HepG2 (cell line): ENCODE results near the gene KIAA0408. TPM values are rescaled to one million over a fixed set of nuclear protein-coding genes. Genes with fewer than 3 reads are reported as not detected.

Source experiments
- ATAC-seq: fragments of 200-7000 bp; cut with Tn5 transposase; 3 replicates; pipeline ENCODE4 v1.9.1; 2020; ENCODE audit warnings: mild to moderate bottlenecking, moderate library complexity
- BruUV-seq: library from RNA; stranded (reverse); fragments of 400-500 nt; replicated peaks from 2 replicates; lab custom pipeline; 2021; lab: Mats Ljungman, UMichigan
- CTCF ChIA-PET: fragments of 300-600 bp; formaldehyde crosslinking; extraction: SDS; loops from one replicate; lab custom pipeline; 2021; ENCODE audit warnings: low total read pairs, inconsistent platforms, low intra/inter-chr PET ratio; lab: Yijun Ruan, JAX
- POLR2A ChIA-PET: fragments of 350-600 bp; sonication (Branson Sonifier 250); formaldehyde crosslinking; loops from one replicate; lab custom pipeline; 2020; ENCODE audit warnings: antibody characterized with exemption, inconsistent platforms; lab: Yijun Ruan, JAX
- DNase-seq: peaks from one replicate; pipeline ENCODE4 v3.0.0-alpha.2; 2015; ENCODE audit warnings: low spot score
- FAIRE-seq: peaks from 3 replicates; lab custom pipeline; 2011; peaks lifted over from hg19 to GRCh38; lab: Jason Lieb, UNC
- H2AFZ ChIP-seq: one replicate; pipeline ENCODE4 v1.6.1; 2011; ENCODE audit warnings: low read length, inconsistent platforms
- H3K27ac ChIP-seq: fragments of 300-600 bp; 3 replicates; pipeline ENCODE4 v1.8.0; 2011; ENCODE audit warnings: mixed run types, mild to moderate bottlenecking, mixed read lengths, low read length, inconsistent platforms; ENCODE audit not compliant: insufficient read depth; ENCODE audit errors: extremely low read length
- H3K27me3 ChIP-seq, 2 experiments: fragments of 200-600 bp in 1 of 2; 2 replicates in 1 of 2; 3 replicates in 1 of 2; pipeline versions ENCODE4 v1.6.0 to v1.8.0; 2011; ENCODE audit warnings: low read length in 2 of 2, mild to moderate bottlenecking in 2 of 2, moderate library complexity in 2 of 2, inconsistent platforms in 1 of 2; ENCODE audit not compliant: insufficient read depth in 2 of 2, control insufficient read depth in 1 of 2
- H3K36me3 ChIP-seq, 2 experiments: fragments of 200-600 bp in 1 of 2; replicated peaks in 1 of 2; 2 replicates in 1 of 2; 3 replicates in 1 of 2; pipeline versions ENCODE4 v1.5.1 to v1.8.0; 2011; ENCODE audit warnings: low read length in 2 of 2, inconsistent platforms in 1 of 2; ENCODE audit not compliant: insufficient read depth in 2 of 2, control insufficient read depth in 1 of 2
- H3K4me1 ChIP-seq: 2 replicates; pipeline ENCODE4 v1.5.1; 2012; ENCODE audit warnings: low read length, inconsistent platforms; ENCODE audit not compliant: insufficient read depth
- H3K4me2 ChIP-seq: 2 replicates; pipeline ENCODE4 v1.6.0; 2011; ENCODE audit warnings: low read depth, low read length, inconsistent platforms
- H3K4me3 ChIP-seq, 3 experiments: fragments of 200-600 bp in 1 of 3; sonication (generic), shearing (Covaris generic) in 1 of 3; replicated peaks in 1 of 3; 2 replicates each; pipeline ENCODE4 v1.5.1; 2011 to 2016; ENCODE audit warnings: low read length in 3 of 3, inconsistent platforms in 2 of 3, low read depth in 2 of 3, mild to moderate bottlenecking in 2 of 3, control low read depth in 1 of 3, mixed read lengths in 1 of 3; ENCODE audit not compliant: insufficient read depth in 1 of 3
- H3K79me2 ChIP-seq: one replicate; pipeline ENCODE4 v1.6.1; 2011; ENCODE audit warnings: low read length, inconsistent platforms; ENCODE audit not compliant: insufficient read depth
- H3K9ac ChIP-seq: 2 replicates; pipeline ENCODE4 v1.6.0; 2011; ENCODE audit warnings: mild to moderate bottlenecking, low read depth, low read length, inconsistent platforms; ENCODE audit not compliant: insufficient read depth
- H3K9me3 ChIP-seq: 2 replicates; pipeline ENCODE4 v1.5.1; 2012; ENCODE audit warnings: mild to moderate bottlenecking, low read length
- H4K20me1 ChIP-seq: 2 replicates; pipeline ENCODE4 v1.6.0; 2011; ENCODE audit warnings: inconsistent platforms, mild to moderate bottlenecking, low read length, moderate library complexity; ENCODE audit not compliant: insufficient read depth
- ATF6 ChIP-seq: sonication (generic); formaldehyde crosslinking; conservative IDR thresholded peaks from 2 replicates; pipeline ENCODE4 v1.4.0; 2020; ENCODE audit warnings: missing genetic modification reagents
- GLI4 ChIP-seq: sonication (generic); formaldehyde crosslinking; IDR thresholded peaks from 2 replicates; pipeline ENCODE4 v1.5.1; 2020; ENCODE audit warnings: missing genetic modification reagents, mild to moderate bottlenecking, moderate library complexity, borderline replicate concordance
- NFIC ChIP-seq: IDR thresholded peaks from 2 replicates; pipeline ENCODE4 v1.6.1; 2012; ENCODE audit warnings: mild to moderate bottlenecking, low read length, inconsistent platforms
- PAWR ChIP-seq: sonication (generic); formaldehyde crosslinking; IDR thresholded peaks from 2 replicates; pipeline ENCODE4 v1.4.0; 2020; ENCODE audit warnings: missing genetic modification reagents, mild to moderate bottlenecking, borderline replicate concordance
- ZNF652 ChIP-seq: IDR thresholded peaks from 2 replicates; pipeline ENCODE4 v1.6.1; 2016; ENCODE audit warnings: low read depth, borderline replicate concordance
- ZNF816 ChIP-seq: sonication (generic); formaldehyde crosslinking; IDR thresholded peaks from 2 replicates; pipeline ENCODE4 v1.8.0; 2022; ENCODE audit warnings: missing genetic modification reagents, mild to moderate bottlenecking, borderline replicate concordance
- WGBS: methylation state at CpG from one replicate; pipeline ENCODE4 v1.1.6; 2017; ENCODE audit warnings: low lambda C conversion rate; 5-methylcytosine and 5-hydroxymethylcytosine counted together
- in situ Hi-C: cut with HindIII; loops from 2 replicates; pipeline ENCODE4 v1.10.0; 2017; ENCODE audit warnings: low pct_unique_long_range_greater_than_20kb; ENCODE audit not compliant: extremely low pct_ligation_motif_present
- intact Hi-C: fragments of 100-400 bp; cut with micrococcal nuclease; formaldehyde crosslinking; loops from one replicate; pipeline ENCODE4 v1.10.0; 2022; ENCODE audit not compliant: unreplicated experiment
- polyA plus RNA-seq, 8 experiments: library from polyadenylated mRNA; depleted of rRNA in 3 of 8; stranded (reverse) in 7 of 8; unstranded in 1 of 8; fragments of >200 nt; fragmentation: Illumina TruSeq in 4 of 8; extraction: Trizol in 4 of 8; gene quantifications; 2 replicates each; pipeline versions ENCODE4 v1.2.1 to v1.2.3, GENCODE V29; 2011 to 2016; ENCODE audit warnings: low read depth in 4 of 8, missing spikeins in 1 of 8, mixed read lengths in 1 of 8; ENCODE audit not compliant: insufficient read depth in 1 of 8
- total RNA-seq, 5 experiments: library from RNA; depleted of rRNA; stranded (reverse); fragments of >200 nt; fragmentation: Illumina TruSeq; extraction: Trizol; gene quantifications; 2 replicates each; pipeline ENCODE4 v1.2.3, GENCODE V29; 2016; ENCODE audit warnings: low read depth in 1 of 5

KIAA0408 gene
- total and polyA plus RNA-seq, 2 of the 13 experiments (the other 11 are each of a cell fraction or from before 2014, with no cell fraction given) = not detected

DNA sequence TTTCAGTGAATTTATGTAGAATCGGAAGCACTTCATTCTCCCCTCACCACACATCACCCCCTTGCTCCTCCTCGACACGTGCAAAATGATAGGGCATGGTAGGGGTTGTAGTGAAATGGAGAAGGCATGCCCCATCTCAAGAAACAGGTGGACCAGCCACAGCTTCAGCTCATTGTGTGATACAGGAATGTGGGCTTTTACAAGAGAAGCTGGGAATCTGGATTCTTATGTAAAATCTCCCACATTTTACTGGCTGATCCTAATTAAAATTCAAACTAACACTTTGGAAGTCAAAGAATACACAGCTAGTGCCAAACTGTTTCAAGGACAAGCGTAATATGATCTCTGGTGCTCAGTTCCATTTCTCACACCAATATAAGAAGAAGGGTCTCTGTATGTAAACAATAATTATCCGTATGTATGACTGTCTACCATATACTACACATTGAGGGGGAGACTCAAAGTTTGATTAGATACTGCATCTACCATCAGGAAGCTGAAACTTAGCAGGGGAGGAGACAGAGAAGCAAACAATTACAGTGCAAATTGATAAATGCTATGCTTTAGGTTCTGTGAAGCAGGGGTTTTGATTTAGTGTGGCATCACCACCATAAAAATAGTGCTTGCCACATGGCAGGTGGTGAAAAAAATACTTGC lies 24.3 kb upstream of the KIAA0408 start:
- intact Hi-C loops = loop anchor here (2.0 kb wide), 1 partner anchor 33 kb away; no protein-coding TSS in a partner anchor
- Histone ChIP-seq H3K36me3 (no peaks in the 10 kb centered on the region), H3K27ac (no peak overlapping the region), H3K79me2 (no peaks in the 10 kb centered on the region), H2AFZ (no peak overlapping the region), H3K4me1 (peaks cover 20% of the 10 kb centered on the region), H3K27me3 (no peaks in the 10 kb centered on the region), H3K9ac (no peak overlapping the region), H3K9me3 (no peaks in the 10 kb centered on the region), H3K4me3 (0 out of 6 replicates have a peak overlapping the region, but pooled peaks of 1 of the 3 experiments have one; percentile 6), H3K4me2 (peak overlapping the region; percentile 30), H4K20me1 (no peaks in the 10 kb centered on the region)
- POLR2A ChIA-PET = no interaction called here
- no peak for TF ChIP-seq NFIC
- WGBS = 35% methylated on average over 5 of the region's 5 CpGs
- FAIRE-seq = no peak
- BruUV-seq = no TSS peak
- CTCF ChIA-PET = no interaction called here
- in situ Hi-C loops = no loop called here
- no peak for ATAC-seq
- no peak for DNase-seq

DNA sequence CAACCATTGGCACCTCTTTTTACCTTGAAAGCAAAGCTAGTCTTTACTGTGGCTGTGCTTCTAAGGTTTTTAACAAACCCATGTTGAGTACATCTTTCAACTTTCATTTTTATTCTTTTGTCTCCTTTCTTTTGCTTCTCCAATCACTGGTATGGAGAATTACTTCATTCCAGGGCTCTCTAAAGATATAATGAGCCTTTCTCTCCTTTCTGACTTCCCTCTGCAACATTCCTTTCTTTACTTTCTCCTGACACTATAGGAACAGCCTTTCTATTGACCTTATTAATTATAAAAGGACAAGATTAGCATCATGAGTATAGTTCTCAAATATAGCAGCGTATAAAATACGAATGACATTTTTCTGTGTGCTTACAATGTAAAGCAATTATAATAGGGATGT lies 23.1 kb upstream of the KIAA0408 start:
- H3K36me3 ChIP-seq = no peaks in the 10 kb centered on the region
- FAIRE-seq = no peak
- 57% methylated on average over 2 of the region's 2 CpGs for WGBS
- BruUV-seq = no TSS peak
- no peak for TF ChIP-seq ATF6 (CRISPR knock-in tag)
- TF ChIP-seq ZNF652 (CRISPR knock-in tag) = no peak
- no peak for TF ChIP-seq ZNF816
- no peak for TF ChIP-seq GLI4
- TF ChIP-seq PAWR (CRISPR knock-in tag) = no peak
- TF ChIP-seq, all 625 proteins: peak for 0
- Histone ChIP-seq H3K9ac (no peak overlapping the region), H3K27me3 (no peaks in the 10 kb centered on the region), H2AFZ (no peak overlapping the region), H3K4me1 (peaks cover 20% of the 10 kb centered on the region), H3K4me3 (no peak overlapping the region), H3K27ac (no peak overlapping the region), H4K20me1 (no peaks in the 10 kb centered on the region), H3K4me2 (no peak overlapping the region), H3K79me2 (no peaks in the 10 kb centered on the region), H3K9me3 (no peaks in the 10 kb centered on the region)
- no peak for DNase-seq
- in situ Hi-C loops = no loop called here
- CTCF ChIA-PET = no interaction called here
- intact Hi-C loops = no loop called here
- POLR2A ChIA-PET = no interaction called here
- ATAC-seq = no peak
